ENCODE data around the gene CD82. TPM values are rescaled to one million over a fixed set of nuclear protein-coding genes. Genes with fewer than 3 reads are reported as not detected.

The CD82 gene
- total and polyA plus RNA-seq, 2 donors (not counting 1 experiment from before 2014, with no cell fraction given), result 192 to 438 TPM

DNA sequence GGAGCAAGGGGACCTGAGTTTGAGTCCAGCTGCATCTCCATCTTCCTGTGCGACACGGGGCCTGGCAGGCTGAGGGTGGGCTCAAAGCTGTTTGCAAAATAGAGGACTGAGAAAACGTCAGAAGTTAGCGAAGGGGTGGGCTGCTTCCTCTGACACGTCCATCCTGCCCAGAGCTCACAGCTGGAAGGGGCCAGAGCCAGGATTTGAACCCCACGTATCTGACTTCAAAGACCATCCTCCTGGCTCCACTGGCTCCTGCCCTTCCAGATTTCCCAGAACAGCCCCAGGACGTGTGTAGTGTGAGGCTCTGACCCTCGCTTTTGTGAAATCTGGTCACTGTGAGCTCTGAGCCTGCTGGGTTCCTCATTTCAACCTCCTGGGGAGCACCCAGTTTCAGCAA is 56.3 kb downstream of the CD82 start:
- CTCF ChIA-PET, result interaction anchor here (0.8 to 21.7 kb wide), 14 partner anchors 10 to 313 kb away, joined by 3 to 816 read pairs (median 4); partner anchors contain the start of gene CD82
- Histone ChIP-seq H3K27ac (ENCODE audit: low read length in 2 of 2) (no peak overlapping the region), H3K79me2 (ENCODE audit: control insufficient read depth, insufficient read depth, low read length) (peaks cover 22% of the 10 kb centered on the region), H3K36me3 (replicated peaks in 1 of 2; ENCODE audit: control extremely low read depth in 1 of 2, control insufficient read depth in 1 of 2, extremely low read depth in 1 of 2, insufficient read depth in 2 of 2, low read length in 1 of 2) (peaks cover 0 to 51% of the 10 kb centered on the region in 2 experiments), H3K4me2 (replicated peaks; ENCODE audit: low read depth, low read length, poor library complexity, severe bottlenecking) (no peak overlapping the region), H3K4me1 (ENCODE audit: control insufficient read depth in 2 of 2, insufficient read depth in 2 of 2, low read length in 2 of 2) (peaks cover 14 to 24% of the 10 kb centered on the region in 2 donors), H3K27me3 (replicated peaks in 1 of 4; ENCODE audit: control extremely low read depth in 1 of 4, control insufficient read depth in 3 of 4, insufficient read depth in 4 of 4, low read length in 3 of 4) (no peaks in the 10 kb centered on the region), H3K9ac (ENCODE audit: low read length) (no peak overlapping the region), H3K4me3 (ENCODE audit: control extremely low read depth in 1 of 5, extremely low read depth in 1 of 5, insufficient read depth in 1 of 5, low read depth in 2 of 5, low read length in 4 of 5) (no peak overlapping the region), H3K9me3 (ENCODE audit: control extremely low read depth in 1 of 3, control insufficient read depth in 2 of 3, insufficient read depth in 1 of 3, low read length in 2 of 3) (no peaks in the 10 kb centered on the region), H4K20me1 (ENCODE audit: control insufficient read depth, insufficient read depth, low read length, poor library complexity, severe bottlenecking) (peaks cover 43% of the 10 kb centered on the region), H2AFZ (ENCODE audit: insufficient read depth, low read depth, low read length, poor library complexity, severe bottlenecking) (no peak overlapping the region)
- peak overlapping the region; percentile 37 for H3K27ac Mint-ChIP-seq
- intact Hi-C loops (cut with micrococcal nuclease), result loop anchor here (5.0 kb wide), 1 partner anchor 334 kb away; no protein-coding TSS in a partner anchor
- no peak for ATAC-seq (ENCODE audit: low read depth)
- no peaks in the 10 kb centered on the region for H3K9me3 Mint-ChIP-seq (ENCODE audit: insufficient read depth)
- H3K27me3 Mint-ChIP-seq, result no peaks in the 10 kb centered on the region
- WGBS (ENCODE audit: insufficient coverage), result 90% methylated on average over 8 of the region's 8 CpGs
- DNase-seq, result peak; percentile 7
- H3K4me3 Mint-ChIP-seq, result no peak overlapping the region
- POLR2A ChIA-PET, result interaction anchor here (1.3 to 2.4 kb wide), 2 partner anchors 11 to 65 kb away, joined by 7 to 13 read pairs; no protein-coding TSS in a partner anchor
- peaks cover 73% of the 10 kb centered on the region for H3K4me1 Mint-ChIP-seq
- TF ChIP-seq, protein P1, sequence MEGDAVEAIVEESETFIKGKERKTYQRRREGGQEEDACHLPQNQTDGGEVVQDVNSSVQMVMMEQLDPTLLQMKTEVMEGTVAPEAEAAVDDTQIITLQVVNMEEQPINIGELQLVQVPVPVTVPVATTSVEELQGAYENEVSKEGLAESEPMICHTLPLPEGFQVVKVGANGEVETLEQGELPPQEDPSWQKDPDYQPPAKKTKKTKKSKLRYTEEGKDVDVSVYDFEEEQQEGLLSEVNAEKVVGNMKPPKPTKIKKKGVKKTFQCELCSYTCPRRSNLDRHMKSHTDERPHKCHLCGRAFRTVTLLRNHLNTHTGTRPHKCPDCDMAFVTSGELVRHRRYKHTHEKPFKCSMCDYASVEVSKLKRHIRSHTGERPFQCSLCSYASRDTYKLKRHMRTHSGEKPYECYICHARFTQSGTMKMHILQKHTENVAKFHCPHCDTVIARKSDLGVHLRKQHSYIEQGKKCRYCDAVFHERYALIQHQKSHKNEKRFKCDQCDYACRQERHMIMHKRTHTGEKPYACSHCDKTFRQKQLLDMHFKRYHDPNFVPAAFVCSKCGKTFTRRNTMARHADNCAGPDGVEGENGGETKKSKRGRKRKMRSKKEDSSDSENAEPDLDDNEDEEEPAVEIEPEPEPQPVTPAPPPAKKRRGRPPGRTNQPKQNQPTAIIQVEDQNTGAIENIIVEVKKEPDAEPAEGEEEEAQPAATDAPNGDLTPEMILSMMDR (IDR thresholded peaks at IDR 0.05), result no peak
- no peak for TF ChIP-seq EZH2 (IDR thresholded peaks at IDR 0.05; ENCODE audit: borderline replicate concordance, insufficient read depth, low read depth, low read length, poor library complexity, severe bottlenecking)

DNA sequence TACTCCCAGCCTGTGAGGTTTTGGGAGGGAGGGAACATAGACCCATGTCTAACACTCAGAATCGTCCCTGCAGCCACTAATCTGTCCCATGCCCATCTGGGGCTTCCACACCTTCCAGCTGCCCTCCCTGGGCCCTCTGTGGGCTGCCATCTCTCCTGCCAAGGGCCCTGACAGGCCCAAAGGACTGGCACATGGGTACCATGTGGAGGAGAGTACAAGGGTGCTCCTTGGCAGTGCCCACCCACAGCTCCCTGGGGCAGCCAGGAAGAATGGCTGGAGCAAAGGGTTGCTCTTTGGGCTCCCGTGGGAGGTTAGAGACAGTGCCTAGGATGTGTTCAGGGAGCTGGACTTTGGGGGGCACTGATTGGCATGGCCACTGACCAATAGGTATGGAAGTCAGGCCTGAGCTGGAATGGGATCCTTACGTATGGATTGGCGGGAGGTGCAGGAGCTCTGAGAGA is 56.8 kb downstream of the CD82 start:
- peaks cover 11 to 19% of the 10 kb centered on the region in 2 donors for H3K4me1 ChIP-seq (ENCODE audit: control insufficient read depth in 2 of 2, insufficient read depth in 2 of 2, low read length in 2 of 2)
- H3K27ac Mint-ChIP-seq, result peak overlapping the region; percentile 37
- H3K36me3 ChIP-seq (replicated peaks in 1 of 2; ENCODE audit: control extremely low read depth in 1 of 2, control insufficient read depth in 1 of 2, extremely low read depth in 1 of 2, insufficient read depth in 2 of 2, low read length in 1 of 2), result peaks cover 0 to 47% of the 10 kb centered on the region in 2 experiments
- intact Hi-C loops (cut with micrococcal nuclease), result loop anchor here (5.0 kb wide), 1 partner anchor 335 kb away; no protein-coding TSS in a partner anchor
- no peaks in the 10 kb centered on the region for H3K9me3 ChIP-seq (ENCODE audit: control extremely low read depth in 1 of 3, control insufficient read depth in 2 of 3, insufficient read depth in 1 of 3, low read length in 2 of 3)
- CTCF ChIA-PET, result interaction anchor here (0.7 to 21.7 kb wide), 16 partner anchors 10 to 312 kb away, joined by 3 to 816 read pairs (median 4); partner anchors contain the start of gene CD82
- no peak overlapping the region for H3K9ac ChIP-seq (ENCODE audit: low read length)
- DNase-seq, result no peak
- no peaks in the 10 kb centered on the region for H3K27me3 ChIP-seq (replicated peaks in 1 of 4; ENCODE audit: control extremely low read depth in 1 of 4, control insufficient read depth in 3 of 4, insufficient read depth in 4 of 4, low read length in 3 of 4)
- peaks cover 17% of the 10 kb centered on the region for H3K79me2 ChIP-seq (ENCODE audit: control insufficient read depth, insufficient read depth, low read length)
- ATAC-seq (ENCODE audit: low read depth), result no peak
- no peak overlapping the region for H3K4me3 Mint-ChIP-seq
- no peak overlapping the region for H2AFZ ChIP-seq (ENCODE audit: insufficient read depth, low read depth, low read length, poor library complexity, severe bottlenecking)
- TF ChIP-seq, protein P1 (IDR thresholded peaks at IDR 0.05), result no peak
- no peak for TF ChIP-seq EZH2 (IDR thresholded peaks at IDR 0.05; ENCODE audit: borderline replicate concordance, insufficient read depth, low read depth, low read length, poor library complexity, severe bottlenecking)
- no peak overlapping the region for H3K4me2 ChIP-seq (replicated peaks; ENCODE audit: low read depth, low read length, poor library complexity, severe bottlenecking)
- no peaks in the 10 kb centered on the region for H3K9me3 Mint-ChIP-seq (ENCODE audit: insufficient read depth)
- H3K27ac ChIP-seq (ENCODE audit: low read length in 2 of 2), result no peak overlapping the region
- H3K27me3 Mint-ChIP-seq, result no peaks in the 10 kb centered on the region
- POLR2A ChIA-PET, result interaction anchor here (1.0 to 2.4 kb wide), 3 partner anchors 10 to 65 kb away, joined by 3 to 13 read pairs (median 7); no protein-coding TSS in a partner anchor
- H4K20me1 ChIP-seq (ENCODE audit: control insufficient read depth, insufficient read depth, low read length, poor library complexity, severe bottlenecking), result peaks cover 43% of the 10 kb centered on the region
- H3K4me3 ChIP-seq (ENCODE audit: control extremely low read depth in 1 of 5, extremely low read depth in 1 of 5, insufficient read depth in 1 of 5, low read depth in 2 of 5, low read length in 4 of 5), result no peak overlapping the region
- H3K4me1 Mint-ChIP-seq, result peaks cover 69% of the 10 kb centered on the region
- 84% methylated on average over 2 of the region's 4 CpGs for WGBS (ENCODE audit: insufficient coverage)
